IMR-90 (cell line): ENCODE results near the gene PSMD2. TPM values are rescaled to one million over a fixed set of nuclear protein-coding genes. Genes with fewer than 3 reads are reported as not detected.

ENCODE experiments used
- ATAC-seq: fragments of 200-7000 bp; cut with Tn5 transposase; 2 replicates; pipeline ENCODE4 v1.9.1; 2020; ENCODE audit warnings: low read depth, mild to moderate bottlenecking, moderate library complexity
- BruUV-seq: library from RNA; stranded (reverse); fragments of 400-500 nt; replicated peaks from 2 replicates; lab custom pipeline; 2021; lab: Mats Ljungman, UMichigan
- CTCF ChIA-PET: fragments of 300-600 bp; formaldehyde crosslinking; extraction: SDS; loops from one replicate; lab custom pipeline; 2021; ENCODE audit warnings: antibody characterized with exemption; lab: Yijun Ruan, JAX
- POLR2A ChIA-PET: fragments of 300-600 bp; sonication (Branson Sonifier 250); formaldehyde crosslinking; loops from one replicate; lab custom pipeline; 2022; ENCODE audit warnings: antibody characterized with exemption; ENCODE audit not compliant: unreplicated experiment; lab: Charles Lee
- DNase-seq: peaks from one replicate; pipeline ENCODE4 v3.0.0; 2013
- H2AFZ ChIP-seq: replicated peaks from 2 replicates; pipeline ENCODE3; 2013; ENCODE audit warnings: low read length, mild to moderate bottlenecking; ENCODE audit not compliant: poor library complexity
- H2AK5ac ChIP-seq: 2 replicates; pipeline ENCODE4 v1.6.1; 2013; ENCODE audit warnings: low read depth, low read length, inconsistent platforms
- H2AK9ac ChIP-seq: replicated peaks from 2 replicates; pipeline ENCODE3; 2013; ENCODE audit warnings: mild to moderate bottlenecking, low read depth, low read length, moderate library complexity; ENCODE audit not compliant: poor library complexity
- H2BK120ac ChIP-seq: 2 replicates; pipeline ENCODE4 v1.6.1; 2013; ENCODE audit warnings: low read depth, low read length, inconsistent platforms
- H2BK15ac ChIP-seq: 3 replicates; pipeline ENCODE4 v1.6.1; 2013; ENCODE audit warnings: low read depth, low read length, inconsistent platforms
- H2BK20ac ChIP-seq: 2 replicates; pipeline ENCODE4 v1.6.1; 2013; ENCODE audit warnings: low read depth, mild to moderate bottlenecking, inconsistent platforms, low read length, moderate library complexity
- H2BK5ac ChIP-seq: 2 replicates; pipeline ENCODE4 v1.6.1; 2013; ENCODE audit warnings: mild to moderate bottlenecking, low read depth, low read length, inconsistent platforms; ENCODE audit not compliant: poor library complexity, severe bottlenecking
- H3K14ac ChIP-seq: replicated peaks from 2 replicates; pipeline ENCODE4 v1.6.1; 2013; ENCODE audit warnings: low read depth, low read length, inconsistent platforms
- H3K18ac ChIP-seq: 2 replicates; pipeline ENCODE4 v1.6.1; 2013; ENCODE audit warnings: low read depth, low read length, control low read depth
- H3K23ac ChIP-seq: 2 replicates; pipeline ENCODE4 v1.6.1; 2013; ENCODE audit warnings: low read depth, low read length, inconsistent platforms
- H3K27ac ChIP-seq: 2 replicates; pipeline ENCODE4 v1.5.1; 2013; ENCODE audit warnings: mild to moderate bottlenecking, control low read depth, low read length; ENCODE audit not compliant: insufficient read depth
- H3K27me3 ChIP-seq: 2 replicates; pipeline ENCODE4 v1.6.1; 2013; ENCODE audit warnings: low read length; ENCODE audit not compliant: control insufficient read depth, insufficient read depth
- H3K36me3 ChIP-seq: 2 replicates; pipeline ENCODE4 v1.6.1; 2013; ENCODE audit warnings: low read length, mixed read lengths; ENCODE audit not compliant: control insufficient read depth, insufficient read depth
- H3K4ac ChIP-seq: 2 replicates; pipeline ENCODE4 v1.6.1; 2013; ENCODE audit warnings: low read depth, low read length, inconsistent platforms
- H3K4me1 ChIP-seq: 2 replicates; pipeline ENCODE4 v1.6.1; 2013; ENCODE audit warnings: low read length, mixed read lengths; ENCODE audit not compliant: control insufficient read depth, insufficient read depth
- H3K4me2 ChIP-seq: 2 replicates; pipeline ENCODE4 v1.6.1; 2013; ENCODE audit warnings: low read depth, mild to moderate bottlenecking, control low read depth, low read length, moderate library complexity
- H3K4me3 ChIP-seq: 2 replicates; pipeline ENCODE4 v1.5.1; 2013; ENCODE audit warnings: low read depth, mild to moderate bottlenecking, control low read depth, low read length, moderate library complexity; ENCODE audit not compliant: insufficient read depth
- H3K56ac ChIP-seq: 2 replicates; pipeline ENCODE4 v1.6.1; 2013; ENCODE audit warnings: low read length, inconsistent platforms; ENCODE audit not compliant: insufficient read depth; ENCODE audit errors: extremely low read depth
- H3K79me1 ChIP-seq, 2 experiments: 2 replicates each; pipeline ENCODE4 v1.6.1; 2013; ENCODE audit warnings: low read length in 2 of 2, inconsistent platforms in 1 of 2, low read depth in 1 of 2
- H3K9ac ChIP-seq: 2 replicates; pipeline ENCODE4 v1.6.1; 2013; ENCODE audit warnings: low read depth, low read length, control low read depth
- H3K9me1 ChIP-seq: 2 replicates; pipeline ENCODE4 v1.6.1; 2013; ENCODE audit warnings: low read length, inconsistent platforms; ENCODE audit not compliant: insufficient read depth
- H3K9me3 ChIP-seq: 2 replicates; pipeline ENCODE4 v1.6.1; 2013; ENCODE audit warnings: low read length; ENCODE audit not compliant: control insufficient read depth, insufficient read depth
- H4K20me1 ChIP-seq: 2 replicates; pipeline ENCODE4 v1.6.1; 2013; ENCODE audit warnings: low read length, inconsistent platforms; ENCODE audit not compliant: insufficient read depth
- H4K5ac ChIP-seq: 2 replicates; pipeline ENCODE4 v1.6.1; 2013; ENCODE audit warnings: mild to moderate bottlenecking, low read depth, low read length, control low read depth
- H4K8ac ChIP-seq, 2 experiments: 2 replicates each; pipeline ENCODE4 v1.6.1; 2013; ENCODE audit warnings: low read depth in 2 of 2, low read length in 2 of 2, control low read depth in 1 of 2, inconsistent platforms in 1 of 2
- H4K91ac ChIP-seq: 2 replicates; pipeline ENCODE4 v1.6.1; 2013; ENCODE audit warnings: low read depth, low read length, inconsistent platforms; ENCODE audit not compliant: insufficient read depth
- BHLHE40 ChIP-seq: fragments of 150-350 bp; IDR thresholded peaks from 2 replicates; pipeline ENCODE4 v1.6.1; 2016; ENCODE audit warnings: mild to moderate bottlenecking, low read depth, low read length
- WGBS, 2 experiments: methylation state at CpG; one replicate each; pipeline versions ENCODE4 v1.1.5 to v1.1.7; 2013; ENCODE audit warnings: missing lambda C conversion rate in 2 of 2; ENCODE audit not compliant: insufficient read length in 1 of 2; ENCODE audit errors: extremely low coverage in 2 of 2; 5-methylcytosine and 5-hydroxymethylcytosine counted together
- dilution Hi-C: fragments of 300-500 bp; cut with HindIII; formaldehyde crosslinking; loops from one replicate; pipeline ENCODE4 v1.14.3; 2018; ENCODE audit warnings: low sequenced_read_pairs; ENCODE audit not compliant: unreplicated experiment
- in situ Hi-C: fragments of 300-500 bp; cut with MboI; formaldehyde crosslinking; loops from 3 replicates; pipeline ENCODE4 v1.14.3; 2019; ENCODE audit warnings: low sequenced_read_pairs, inconsistent platforms, mixed read lengths
- intact Hi-C: fragments of 100-400 bp; cut with micrococcal nuclease; formaldehyde crosslinking; loops from 2 replicates; pipeline ENCODE4 v1.10.0; 2022
- polyA plus RNA-seq, 3 experiments: library from polyadenylated mRNA; depleted of rRNA; stranded (reverse); fragments of >200 nt; gene quantifications; 2 replicates each; pipeline ENCODE4 v1.2.3, GENCODE V29; 2012; ENCODE audit warnings: low replicate concordance in 1 of 3
- total RNA-seq: library from RNA; depleted of rRNA; stranded (reverse); fragments of >200 nt; gene quantifications from 2 replicates; pipeline ENCODE4 v1.2.3, GENCODE V29; 2012

PSMD2 gene
- total and polyA plus RNA-seq, 2 of the 4 experiments (the other 2 are of a cell fraction): 514 to 872 TPM

GRCh38 chr3:184325715-184326369, 26.8 kb downstream of the PSMD2 start:
- Histone ChIP-seq H3K36me3 (peaks cover 85% of the 10 kb centered on the region), H3K4ac (no peak overlapping the region), H2BK5ac (no peak overlapping the region), H3K79me1 (peaks cover 40 to 78% of the 10 kb centered on the region in 2 experiments), H2AK5ac (no peak overlapping the region), H2BK20ac (no peak overlapping the region), H3K18ac (no peak overlapping the region), H4K8ac (no peak overlapping the region), H2BK120ac (no peak overlapping the region), H3K23ac (no peak overlapping the region), H4K91ac (no peak overlapping the region), H3K9me1 (peaks cover 22% of the 10 kb centered on the region; the same call in 1 of the 2 replicates), H3K14ac (no peak overlapping the region), H3K27ac (no peak overlapping the region), H4K5ac (no peak overlapping the region), H3K4me2 (no peak overlapping the region), H2AK9ac (no peak overlapping the region), H2BK15ac (no peak overlapping the region), H3K9me3 (no peaks in the 10 kb centered on the region), H2AFZ (peak overlapping the region; percentile 6), H3K56ac (no peak overlapping the region), H3K4me3 (no peak overlapping the region), H3K9ac (no peak overlapping the region), H3K27me3 (no peaks in the 10 kb centered on the region), H4K20me1 (peaks cover 71% of the 10 kb centered on the region), H3K4me1 (no peaks in the 10 kb centered on the region)
- no TSS peak for BruUV-seq
- POLR2A ChIA-PET: no interaction called here
- ATAC-seq (no peak), DNase-seq (no peak)
- CTCF ChIA-PET: interaction anchor here (1.0 kb wide), 1 partner anchor 13 kb away, joined by 6 read pairs; no protein-coding TSS in a partner anchor
- WGBS, 2 experiments: no CpG with 5 or more reads among the region's 6 CpGs
- dilution Hi-C loops (no loop called here), intact Hi-C loops (no loop called here), in situ Hi-C loops (no loop called here)
- TF ChIP-seq BHLHE40: no peak
